ENCODE data around the gene EPB41L4A. TPM values are rescaled to one million over a fixed set of nuclear protein-coding genes. Genes with fewer than 3 reads are reported as not detected.

Gene EPB41L4A
- total RNA-seq, 1 donor from 2014 or later = 6.7 TPM

- no peak for DNase-seq (ENCODE audit: low read depth)
- H3K4me3 ChIP-seq (ENCODE audit: low read depth, low read length) = no peak overlapping the region
- no peak for TF ChIP-seq CTCF (conservative IDR thresholded peaks at IDR 0.05; ENCODE audit: low read depth, low read length)
Observed at GRCh38 chr5:112348915-112349314, 70.2 kb downstream of the EPB41L4A start.

- TF ChIP-seq CTCF (conservative IDR thresholded peaks at IDR 0.05; ENCODE audit: low read depth, low read length) = no peak
- DNase-seq (ENCODE audit: low read depth) = no peak
- H3K4me3 ChIP-seq (ENCODE audit: low read depth, low read length) = no peak overlapping the region
Observed at GRCh38 chr5:112348387-112348786, 70.7 kb downstream of the EPB41L4A start.

- H3K4me3 ChIP-seq (ENCODE audit: low read depth, low read length) = no peak overlapping the region
- no peak for TF ChIP-seq CTCF (conservative IDR thresholded peaks at IDR 0.05; ENCODE audit: low read depth, low read length)
- no peak for DNase-seq (ENCODE audit: low read depth)
Observed at GRCh38 chr5:112346411-112347044, 72.5 kb downstream of the EPB41L4A start.

- no peak overlapping the region for H3K4me3 ChIP-seq (ENCODE audit: low read depth, low read length)
- no peak for DNase-seq (ENCODE audit: low read depth)
- no peak for TF ChIP-seq CTCF (conservative IDR thresholded peaks at IDR 0.05; ENCODE audit: low read depth, low read length)
Observed at GRCh38 chr5:112344540-112344939, 74.5 kb downstream of the EPB41L4A start.

GRCh38 chr5:112342389-112342788, 76.7 kb downstream of the EPB41L4A start:
- TF ChIP-seq CTCF (conservative IDR thresholded peaks at IDR 0.05; ENCODE audit: low read depth, low read length) = no peak
- no peak for DNase-seq (ENCODE audit: low read depth)
- no peak overlapping the region for H3K4me3 ChIP-seq (ENCODE audit: low read depth, low read length)

- peak overlapping the region; percentile 10 for H3K4me3 ChIP-seq (ENCODE audit: low read depth, low read length)
Observed at GRCh38 chr5:112339761-112340160, 79.3 kb downstream of the EPB41L4A start.

More at GRCh38 chr5:112339761-112340160, 79.3 kb downstream of the EPB41L4A start:
- peak; percentile 63 for DNase-seq (ENCODE audit: low read depth)
- no peak for TF ChIP-seq CTCF (conservative IDR thresholded peaks at IDR 0.05; ENCODE audit: low read depth, low read length)
